CD4-positive, alpha-beta T cell treated with Interleukin-2 at 100 ng/mL for 4 hours (primary cell): Measurements from ENCODE around the gene OXNAD1.

ENCODE experiments used
- DNase-seq: peaks from one replicate; pipeline ENCODE4 v3.0.0-alpha.2; 2020; ENCODE audit warnings: low spot score

Gene OXNAD1

GRCh38 chr3:16279010-16279801 is 14.2 kb downstream of the OXNAD1 start:
- no peak for DNase-seq

GRCh38 chr3:16280671-16281070 is 15.7 kb downstream of the OXNAD1 start:
- no peak for DNase-seq

- no peak for DNase-seq
Observed at GRCh38 chr3:16284633-16285032, 19.6 kb downstream of the OXNAD1 start.

GRCh38 chr3:16286161-16286560 is 21.1 kb downstream of the OXNAD1 start:
- DNase-seq: peak; percentile 87

- no peak for DNase-seq
Observed at GRCh38 chr3:16286751-16287543, 21.9 kb downstream of the OXNAD1 start.

- DNase-seq: peak; percentile 32
Observed at GRCh38 chr3:16288664-16289063, 23.7 kb downstream of the OXNAD1 start.

- peak; percentile 40 for DNase-seq
Observed at GRCh38 chr3:16289144-16289889, 24.3 kb downstream of the OXNAD1 start.

- DNase-seq: peak; percentile 77
Observed at GRCh38 chr3:16290007-16290826, 25.2 kb downstream of the OXNAD1 start.

GRCh38 chr3:16290827-16291196 is 25.8 kb downstream of the OXNAD1 start:
- peak; percentile 83 for DNase-seq

- peak; percentile 71 for DNase-seq
Observed at GRCh38 chr3:16294844-16295243, 29.8 kb downstream of the OXNAD1 start.

GRCh38 chr3:16295298-16295890 is 30.4 kb downstream of the OXNAD1 start:
- DNase-seq: no peak

- DNase-seq: no peak
Observed at GRCh38 chr3:16297997-16298885, 33.2 kb downstream of the OXNAD1 start.

GRCh38 chr3:16298891-16299290 is 33.9 kb downstream of the OXNAD1 start:
- no peak for DNase-seq

GRCh38 chr3:16299746-16300145 is 34.7 kb downstream of the OXNAD1 start:
- DNase-seq: no peak

GRCh38 chr3:16300307-16300706 is 35.3 kb downstream of the OXNAD1 start:
- DNase-seq: peak; percentile 69

GRCh38 chr3:16300881-16301359 is 35.9 kb downstream of the OXNAD1 start:
- peak; percentile 77 for DNase-seq

- no peak for DNase-seq
Observed at GRCh38 chr3:16301507-16301906, 36.5 kb downstream of the OXNAD1 start.

- no peak for DNase-seq
Observed at GRCh38 chr3:16302082-16302631, 37.1 kb downstream of the OXNAD1 start.

- DNase-seq: no peak
Observed at GRCh38 chr3:16303037-16303575, 38.1 kb downstream of the OXNAD1 start.
